Ovary (tissue), 9 donors: ENCODE data around the gene ASIC2. TPM values are rescaled to one million over a fixed set of nuclear protein-coding genes. Genes with fewer than 3 reads are reported as not detected.
A peak's percentile ranks its signal among the peaks of the same experiment; 100 is the strongest.

Experiments used
- DNase-seq, 5 donors: peaks; one replicate each; pipeline ENCODE4 v3.0.0-alpha.2; 2019 to 2020
- H3K27ac ChIP-seq, 2 donors: fragments of 200-600 bp; one replicate each; pipeline versions ENCODE4 v1.5.1 to v1.8.0; 2019 to 2022
- H3K27me3 ChIP-seq: fragments of 200-600 bp; one replicate; pipeline ENCODE4 v1.8.0; 2022
- H3K36me3 ChIP-seq: fragments of 200-600 bp; sonication (generic); one replicate; pipeline ENCODE4 v1.5.1; 2019
- H3K4me1 ChIP-seq: one replicate; pipeline ENCODE4 v1.8.1; 2013; ENCODE audit warnings: mild to moderate bottlenecking, moderate library complexity; ENCODE audit not compliant: insufficient read depth
- H3K4me3 ChIP-seq: fragments of 200-600 bp; sonication (generic); one replicate; pipeline ENCODE4 v1.5.1; 2017
- H3K9me3 ChIP-seq, 2 donors: fragments of 200-600 bp in 1 of 2; sonication (generic) in 1 of 2; one replicate each; pipeline versions ENCODE4 v1.5.1 to v1.8.1; 2013 to 2019; ENCODE audit warnings: mild to moderate bottlenecking in 1 of 2, moderate library complexity in 1 of 2
- CTCF ChIP-seq, 3 donors: fragments of 450-650 bp in 2 of 3; fragments of 200-600 bp in 1 of 3; IDR thresholded peaks; one replicate each; pipeline versions ENCODE4 v1.5.1 to v1.8.0; 2016 to 2022; ENCODE audit warnings: antibody characterized with exemption in 3 of 3, mild to moderate bottlenecking in 1 of 3
- EP300 ChIP-seq: sonication (generic); formaldehyde crosslinking; IDR thresholded peaks from one replicate; pipeline ENCODE4 v1.6.1; 2017; ENCODE audit warnings: antibody characterized with exemption
- POLR2A ChIP-seq: fragments of 450-650 bp; IDR thresholded peaks from one replicate; pipeline ENCODE4 v1.6.1; 2017; ENCODE audit warnings: antibody characterized with exemption, mild to moderate bottlenecking, moderate library complexity
- WGBS, 3 donors: extraction: QIAGEN DNeasy Blood & Tissue Kit in 1 of 3; methylation state at CpG; one replicate each; pipeline versions ENCODE4 v1.1.5 to v1.1.7; 2013 to 2017; 5-methylcytosine and 5-hydroxymethylcytosine counted together
- intact Hi-C, 4 donors: fragments of 100-400 bp; cut with DNase I; formaldehyde crosslinking; loops; one replicate each; pipeline versions ENCODE4 v1.11.0 to v1.15.1; 2022 to 2023
- polyA plus RNA-seq, 2 donors: library from polyadenylated mRNA; stranded (reverse); fragments of 200-250 nt in 1 of 2; fragments of 350-450 nt in 1 of 2; fragmentation: Illumina TruSeq in 1 of 2; extraction: RNeasy Lipid Tissue Mini Kit (QIAGEN cat#74804) in 1 of 2; gene quantifications; one replicate each; pipeline ENCODE4 v1.2.3, GENCODE V29; 2013 to 2014
- total RNA-seq, 7 donors: library from RNA; depleted of rRNA in 2 of 7; stranded (reverse); fragments of >200 nt in 2 of 7; fragmentation: NEBNext Ultra II Directional in 3 of 7; extraction: Animal tissue kit (Norgen Biotek cat#: 25700) in 3 of 7; gene quantifications; one replicate each; pipeline versions ENCODE4 v1.1.0 to v1.2.4, GENCODE V29; 2016 to 2023
- donor health status: DM: no; HTN: no; CAD: no; lungs with moderate emphysema.
- donor health status: DM: no; HTN: no; CAD: no.
- donor health status: Bipolar disorder and iron deficiency.
- donor health status: DM: yes; HTN: yes; CAD: no.
- donor health status: DM: no; HTN: no; CAD: no.
- donor health status: DM: yes; HTN: yes; CAD: no.

Gene ASIC2
- total and polyA plus RNA-seq, 9 donors: 0.04 to 1.3 (median 0.24) TPM; not detected in 2

GRCh38 chr17:33113991-33114370, 179.1 kb downstream of the ASIC2 start:
- WGBS, 3 donors: 30 to 33% (median 32%) methylated on average over 3 of the region's 3 CpGs
- TF ChIP-seq EP300 (no peak), CTCF (IDR thresholded peaks at IDR 0.05) (no peak), POLR2A (no peak)

GRCh38 chr17:33113276-33113990, 179.7 kb downstream of the ASIC2 start:
- peak in 1 of 5 donors; percentile 19 for DNase-seq
- no peaks in the 10 kb centered on the region for H3K36me3 ChIP-seq
- WGBS, 3 donors: 48 to 57% (median 55%) methylated on average over 6 of the region's 6 CpGs
- no peak overlapping the region for H3K27ac ChIP-seq
- TF ChIP-seq POLR2A (no peak), EP300 (no peak), CTCF (IDR thresholded peaks at IDR 0.05) (no peak)
- intact Hi-C loops: no loop called here
- no peaks in the 10 kb centered on the region for H3K4me1 ChIP-seq
- H3K27me3 ChIP-seq: no peaks in the 10 kb centered on the region
- no peaks in the 10 kb centered on the region for H3K9me3 ChIP-seq
- no peak overlapping the region for H3K4me3 ChIP-seq

More at GRCh38 chr17:33113991-33114370, 179.1 kb downstream of the ASIC2 start:
- Histone ChIP-seq H3K27ac (no peak overlapping the region), H3K9me3 (no peaks in the 10 kb centered on the region), H3K4me1 (no peaks in the 10 kb centered on the region), H3K4me3 (no peak overlapping the region), H3K36me3 (no peaks in the 10 kb centered on the region), H3K27me3 (no peaks in the 10 kb centered on the region)
- no peak for DNase-seq
- intact Hi-C loops: no loop called here

- no peak for TF ChIP-seq POLR2A
- intact Hi-C loops: no loop called here
- no peaks in the 10 kb centered on the region for H3K9me3 ChIP-seq
- no peak overlapping the region for H3K4me3 ChIP-seq
- 37 to 45% (median 37%) methylated on average over 4 of the region's 4 CpGs for WGBS, 3 donors
- H3K4me1 ChIP-seq: no peaks in the 10 kb centered on the region
- no peak overlapping the region for H3K27ac ChIP-seq
- DNase-seq: no peak
- H3K27me3 ChIP-seq: no peaks in the 10 kb centered on the region
- no peaks in the 10 kb centered on the region for H3K36me3 ChIP-seq
These were observed 180.3 kb downstream of the ASIC2 start for GRCh38 chr17:33112763-33113162.

- DNase-seq: no peak
- Histone ChIP-seq H3K27ac (no peak overlapping the region), H3K4me3 (no peak overlapping the region), H3K4me1 (no peaks in the 10 kb centered on the region), H3K9me3 (no peaks in the 10 kb centered on the region), H3K27me3 (no peaks in the 10 kb centered on the region), H3K36me3 (no peaks in the 10 kb centered on the region)
- intact Hi-C loops: no loop called here
- 68 to 75% (median 72%) methylated on average over 5 of the region's 5 CpGs for WGBS, 3 donors
- TF ChIP-seq POLR2A (no peak), CTCF (IDR thresholded peaks at IDR 0.05) (no peak), EP300 (no peak)
These were observed 183.6 kb downstream of the ASIC2 start for GRCh38 chr17:33109336-33110072.
